Calu3 (cell line): Measurements from ENCODE around the gene ELF4. TPM values are rescaled to one million over a fixed set of nuclear protein-coding genes. Genes with fewer than 3 reads are reported as not detected.

Experiments
- Bru-seq: library from RNA; stranded (reverse); fragments of 400-500 nt; gene quantifications from one replicate; lab custom pipeline; 2021; lab: Mats Ljungman, UMichigan
- BruChase-seq, 2 experiments: library from RNA; stranded (reverse); fragments of 400-500 nt; gene quantifications; one replicate each; lab custom pipeline; 2021; lab: Mats Ljungman, UMichigan
- BruUV-seq: library from RNA; stranded (reverse); fragments of 400-500 nt; replicated peaks from 2 replicates; lab custom pipeline; 2021; lab: Mats Ljungman, UMichigan
- CTCF ChIA-PET: fragments of 300-600 bp; sonication (Branson Sonifier 250); formaldehyde crosslinking; loops from one replicate; lab custom pipeline; 2022; ENCODE audit warnings: antibody characterized with exemption; lab: Charles Lee
- DNase-seq: peaks from one replicate; pipeline ENCODE4 v3.0.0; 2022
- H3K27ac Mint-ChIP-seq: one replicate; pipeline ENCODE4 v1.8.0; 2022; ENCODE audit warnings: mixed read lengths; ENCODE audit not compliant: unreplicated experiment
- H3K27me3 Mint-ChIP-seq: one replicate; pipeline ENCODE4 v1.8.0; 2022; ENCODE audit warnings: mixed read lengths; ENCODE audit not compliant: unreplicated experiment
- H3K36me3 Mint-ChIP-seq: one replicate; pipeline ENCODE4 v1.8.0; 2022; ENCODE audit warnings: mild to moderate bottlenecking, moderate library complexity, mixed read lengths; ENCODE audit not compliant: insufficient read depth, unreplicated experiment
- H3K4me1 Mint-ChIP-seq: one replicate; pipeline ENCODE4 v1.8.0; 2022; ENCODE audit warnings: mild to moderate bottlenecking, low read depth, mixed read lengths; ENCODE audit not compliant: unreplicated experiment
- H3K4me3 Mint-ChIP-seq: one replicate; pipeline ENCODE4 v1.8.0; 2022; ENCODE audit warnings: mild to moderate bottlenecking, low read depth, moderate library complexity, mixed read lengths; ENCODE audit not compliant: unreplicated experiment
- H3K9me3 Mint-ChIP-seq: one replicate; pipeline ENCODE4 v1.8.0; 2022; ENCODE audit warnings: low read depth, mixed read lengths; ENCODE audit not compliant: unreplicated experiment
- CTCF ChIP-seq: fragments of 200-600 bp; IDR thresholded peaks from one replicate; pipeline ENCODE4 v1.8.0; 2022; ENCODE audit warnings: antibody characterized with exemption; ENCODE audit not compliant: unreplicated experiment
- intact Hi-C: fragments of 100-400 bp; cut with micrococcal nuclease; formaldehyde crosslinking; loops from one replicate; pipeline ENCODE4 v1.10.0; 2022; ENCODE audit not compliant: unreplicated experiment
- long read RNA-seq: library from polyadenylated mRNA; stranded (forward); transcript quantifications from one replicate; pipeline ENCODE4 v2.0.0, GENCODE V29; 2022
- total RNA-seq: library from RNA; stranded (reverse); gene quantifications from 2 replicates; pipeline ENCODE4 v1.2.3, GENCODE V29; 2022

ELF4 gene
- 21.0 and 24.2 TPM in 2 replicates for total RNA-seq
- percentile 70 among the genes with signal in this experiment for Bru-seq, nascent RNA
- BruChase-seq, experiment 1, labeled RNA remaining after a 6-hour chase, result percentile 68 among the genes with signal in this experiment
- percentile 67 among the genes with signal in this experiment for BruChase-seq, experiment 2, labeled RNA remaining after a 2-hour chase
- long read RNA-seq, full-length matches to known transcripts, result 6 of 19 reads
- long read RNA-seq, partial matches to known transcripts, result 1 of 19 reads
- long read RNA-seq, other reads (novel, unspliced or antisense), result 12 of 19 reads

- CTCF ChIA-PET, result interaction anchor here (1.2 kb wide), 1 partner anchor 31 kb away, joined by 3 read pairs; no protein-coding TSS in a partner anchor
- peak; percentile 70 for DNase-seq
- Mint-ChIP-seq H3K27ac (peak within 1 kb of the TSS; percentile 76), H3K9me3 (no peaks in the 10 kb centered on the region), H3K27me3 (no peaks in the 10 kb centered on the region), H3K4me3 (peak within 1 kb of the TSS; percentile 83), H3K36me3 (peaks cover 28% of the 10 kb centered on the region), H3K4me1 (peaks cover 59% of the 10 kb centered on the region)
- TF ChIP-seq CTCF, result no peak
- no TSS peak for BruUV-seq
- intact Hi-C loops, result no loop called here
Observed at GRCh38 chrX:130110379-130111219, at the start of gene ELF4. Gene ELF4 (minus strand): TSS chrX:130110497. CDS start chrX:130081330, 29,167 bp downstream.

DNA sequence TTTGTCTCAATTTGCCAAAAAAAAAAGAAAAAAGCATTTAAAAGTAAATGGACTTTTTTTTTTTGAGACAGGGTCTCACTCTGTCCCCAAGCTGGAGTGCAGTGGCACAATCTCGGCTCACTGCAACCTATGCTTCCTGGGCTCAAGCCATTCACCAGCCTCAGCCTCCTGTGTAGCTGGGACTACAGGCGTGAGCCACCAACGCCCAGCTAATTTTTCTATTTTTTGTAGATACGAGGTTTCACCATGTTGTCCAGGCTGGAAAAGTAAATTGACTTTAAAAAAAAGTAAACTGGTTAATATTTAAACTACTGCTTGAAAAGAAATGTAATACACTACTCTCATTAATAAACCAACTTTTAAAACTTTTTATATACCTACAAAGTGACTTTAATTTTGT is 49.5 kb upstream of the ELF4 start:
- Mint-ChIP-seq H3K9me3 (no peaks in the 10 kb centered on the region), H3K27me3 (no peaks in the 10 kb centered on the region), H3K4me3 (no peak overlapping the region), H3K4me1 (peaks cover 10% of the 10 kb centered on the region), H3K36me3 (peaks cover under 1% of the 10 kb centered on the region), H3K27ac (no peak overlapping the region)
- no peak for TF ChIP-seq CTCF
- intact Hi-C loops, result no loop called here
- CTCF ChIA-PET, result no interaction called here
- DNase-seq, result no peak
- no TSS peak for BruUV-seq

GRCh38 chrX:130158311-130158710 is 48.0 kb upstream of the ELF4 start:
- BruUV-seq, result no TSS peak
- no peak for DNase-seq
- Mint-ChIP-seq H3K36me3 (no peaks in the 10 kb centered on the region), H3K4me1 (peaks cover 10% of the 10 kb centered on the region), H3K9me3 (no peaks in the 10 kb centered on the region), H3K4me3 (no peak overlapping the region), H3K27me3 (no peaks in the 10 kb centered on the region), H3K27ac (no peak overlapping the region)
- TF ChIP-seq CTCF, result no peak
- intact Hi-C loops, result no loop called here
- CTCF ChIA-PET, result no interaction called here

- Mint-ChIP-seq H3K27me3 (no peaks in the 10 kb centered on the region), H3K36me3 (no peaks in the 10 kb centered on the region), H3K4me1 (no peaks in the 10 kb centered on the region), H3K4me3 (no peak overlapping the region), H3K9me3 (no peaks in the 10 kb centered on the region), H3K27ac (no peak overlapping the region)
- intact Hi-C loops, result no loop called here
- no peak for TF ChIP-seq CTCF
- DNase-seq, result no peak
- BruUV-seq, result no TSS peak
- CTCF ChIA-PET, result no interaction called here
Observed at GRCh38 chrX:130155564-130155963, 45.3 kb upstream of the ELF4 start.
